ENCODE measurements around the gene SMARCE1.

SMARCE1 gene

GRCh38 chr17:40577611-40578065 is 70.0 kb downstream of the SMARCE1 start:
- DNase-seq = no peak

GRCh38 chr17:40576113-40576740 is 71.4 kb downstream of the SMARCE1 start:
- no peak for DNase-seq
